ENCODE measurements around the gene RRP1B. TPM values are rescaled to one million over a fixed set of nuclear protein-coding genes. Genes with fewer than 3 reads are reported as not detected.

Gene RRP1B
- total RNA-seq, 1 donor from 2014 or later: 10.6 TPM

GRCh38 chr21:43699933-43700599 lies 40.7 kb downstream of the RRP1B start:
- H3K4me1 ChIP-seq: peaks cover 20 to 21% of the 10 kb centered on the region in 2 donors
- H3K27ac ChIP-seq: peak overlapping the region; percentile 63 to 77
- H3K9me3 ChIP-seq: no peaks in the 10 kb centered on the region
- DNase-seq (ENCODE audit: low spot score in 2 of 2): no peak
- no peak overlapping the region for H3K4me3 ChIP-seq
- intact Hi-C loops (cut with DNase I): no loop called here
- no peaks in the 10 kb centered on the region for H3K27me3 ChIP-seq
- no peak for TF ChIP-seq CTCF (IDR thresholded peaks at IDR 0.05)
- H3K36me3 ChIP-seq: peaks cover 0 to 21% of the 10 kb centered on the region in 2 donors

GRCh38 chr21:43701936-43702784 lies 42.8 kb downstream of the RRP1B start:
- Histone ChIP-seq H3K9me3 (no peaks in the 10 kb centered on the region), H3K36me3 (peaks cover 0 to under 1% of the 10 kb centered on the region in 2 donors), H3K4me3 (peak overlapping the region in 1 of 2 donors; percentile 52), H3K27me3 (no peaks in the 10 kb centered on the region), H3K27ac (peak overlapping the region; percentile 77 to 82), H3K4me1 (peaks cover 20 to 21% of the 10 kb centered on the region in 2 donors)
- intact Hi-C loops (cut with DNase I): no loop called here
- no peak for TF ChIP-seq CTCF (IDR thresholded peaks at IDR 0.05)
- no peak for DNase-seq (ENCODE audit: low spot score in 2 of 2)

DNA sequence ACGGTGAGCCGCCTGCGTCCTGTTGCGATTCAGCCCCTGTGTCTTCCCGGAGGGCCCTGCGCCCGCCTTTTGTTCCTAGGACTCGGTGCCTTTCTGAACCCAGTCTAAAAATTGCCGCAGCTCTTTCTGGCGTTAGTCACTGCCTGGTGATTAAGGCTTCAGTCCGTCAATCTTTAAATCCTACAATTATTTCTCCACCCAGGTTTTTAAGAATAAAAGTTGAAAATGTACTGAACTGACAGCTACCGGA lies 43.4 kb downstream of the RRP1B start:
- peak in 1 of 2 donors; percentile 75 for DNase-seq (ENCODE audit: low spot score in 2 of 2)
- H3K27me3 ChIP-seq: no peaks in the 10 kb centered on the region
- peak overlapping the region; percentile 27 to 52 for H3K4me3 ChIP-seq
- no peaks in the 10 kb centered on the region for H3K36me3 ChIP-seq
- intact Hi-C loops (cut with DNase I): loop anchor here (1.0 kb wide), 2 partner anchors 16 to 23 kb away; no protein-coding TSS in a partner anchor
- H3K4me1 ChIP-seq: peaks cover 20 to 21% of the 10 kb centered on the region in 2 donors
- H3K9me3 ChIP-seq: no peaks in the 10 kb centered on the region
- peak overlapping the region; percentile 77 to 82 for H3K27ac ChIP-seq
- TF ChIP-seq CTCF (IDR thresholded peaks at IDR 0.05): no peak

- Histone ChIP-seq H3K4me3 (peak overlapping the region; percentile 27 to 52), H3K27me3 (no peaks in the 10 kb centered on the region), H3K4me1 (peaks cover 20 to 21% of the 10 kb centered on the region in 2 donors), H3K9me3 (no peaks in the 10 kb centered on the region), H3K27ac (peak overlapping the region; percentile 77 to 82), H3K36me3 (no peaks in the 10 kb centered on the region)
- TF ChIP-seq CTCF (IDR thresholded peaks at IDR 0.05): no peak
- intact Hi-C loops (cut with DNase I): loop anchor here (1.0 kb wide), 2 partner anchors 15 to 22 kb away; no protein-coding TSS in a partner anchor
- peak in 1 of 2 donors; percentile 83 for DNase-seq (ENCODE audit: low spot score in 2 of 2)
Measured at GRCh38 chr21:43703035-43703880, 43.9 kb downstream of the RRP1B start.

- Histone ChIP-seq H3K9me3 (no peaks in the 10 kb centered on the region), H3K27me3 (no peaks in the 10 kb centered on the region), H3K4me3 (no peak overlapping the region), H3K36me3 (no peaks in the 10 kb centered on the region), H3K4me1 (peaks cover 15 to 16% of the 10 kb centered on the region in 2 donors), H3K27ac (no peak overlapping the region)
- intact Hi-C loops (cut with DNase I): no loop called here
- DNase-seq (ENCODE audit: low spot score in 2 of 2): no peak
- no peak for TF ChIP-seq CTCF (IDR thresholded peaks at IDR 0.05)
Measured at GRCh38 chr21:43707462-43707861, 48.1 kb downstream of the RRP1B start.

All from ascending aorta (tissue), 2 donors.